GM18502 (cell line): Measurements from ENCODE around the gene C4BPA.

ENCODE experiments used
- ATAC-seq: cut with Tn5 transposase; IDR thresholded peaks from one replicate; pipeline ENCODE4 v1.9.1; 2021; ENCODE audit warnings: mild to moderate bottlenecking; ENCODE audit not compliant: unreplicated experiment, poor library complexity

Gene C4BPA

DNA sequence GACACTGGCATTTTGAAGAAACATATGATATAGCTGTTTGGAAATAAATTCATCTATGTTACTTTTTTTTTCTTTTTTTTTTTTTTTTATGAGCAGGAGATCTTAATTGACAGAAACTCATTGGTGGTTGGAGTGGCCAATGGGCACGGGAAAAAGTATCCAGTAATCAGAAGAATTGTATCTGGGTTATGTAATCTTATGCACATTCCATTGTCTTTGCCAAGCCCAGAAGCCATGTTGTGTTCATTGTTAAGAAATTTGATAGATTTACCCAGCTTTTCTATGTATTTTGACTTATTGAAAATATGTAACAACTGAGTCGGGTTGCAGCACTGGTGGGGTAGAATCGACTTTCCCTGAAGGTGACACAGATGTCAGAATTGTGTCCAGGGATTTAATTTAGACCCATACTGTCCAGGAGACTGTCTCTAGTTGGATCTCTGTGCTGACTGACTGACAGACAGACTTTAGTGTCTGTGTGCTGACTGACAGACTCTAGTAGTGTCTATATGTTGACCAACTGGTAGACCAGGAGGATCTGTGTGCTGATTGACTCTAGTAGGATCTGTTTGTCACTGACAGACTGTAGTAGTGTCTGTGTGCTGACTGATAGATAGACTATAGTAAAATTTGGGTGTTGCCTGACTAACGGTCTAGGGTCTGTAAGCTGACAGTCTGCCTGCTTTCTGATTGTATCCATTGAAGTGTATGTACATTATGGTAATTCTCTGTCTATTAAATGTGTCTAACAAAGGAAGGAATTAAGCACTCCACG lies 27.7 kb upstream of the C4BPA start:
- ATAC-seq = no peak

DNA sequence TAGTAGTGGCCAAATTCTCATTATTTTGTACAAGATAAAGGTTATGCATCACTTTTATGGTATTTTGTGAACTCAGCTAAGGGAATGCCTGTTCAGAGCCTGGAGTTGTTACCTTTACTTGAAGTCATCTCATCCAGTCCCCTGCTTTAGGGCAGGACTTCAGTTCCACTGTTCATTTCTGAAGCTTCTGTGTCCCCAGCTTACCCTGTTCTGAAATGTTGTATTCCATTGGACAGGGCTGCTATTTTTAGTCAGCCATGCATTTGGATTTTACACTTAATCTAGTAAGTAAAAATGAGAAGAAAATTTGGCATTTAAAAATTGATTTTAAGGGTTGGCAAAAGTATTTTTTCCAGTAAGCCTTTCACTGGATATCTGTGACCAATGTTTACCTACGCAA lies 27.0 kb upstream of the C4BPA start:
- no peak for ATAC-seq

DNA sequence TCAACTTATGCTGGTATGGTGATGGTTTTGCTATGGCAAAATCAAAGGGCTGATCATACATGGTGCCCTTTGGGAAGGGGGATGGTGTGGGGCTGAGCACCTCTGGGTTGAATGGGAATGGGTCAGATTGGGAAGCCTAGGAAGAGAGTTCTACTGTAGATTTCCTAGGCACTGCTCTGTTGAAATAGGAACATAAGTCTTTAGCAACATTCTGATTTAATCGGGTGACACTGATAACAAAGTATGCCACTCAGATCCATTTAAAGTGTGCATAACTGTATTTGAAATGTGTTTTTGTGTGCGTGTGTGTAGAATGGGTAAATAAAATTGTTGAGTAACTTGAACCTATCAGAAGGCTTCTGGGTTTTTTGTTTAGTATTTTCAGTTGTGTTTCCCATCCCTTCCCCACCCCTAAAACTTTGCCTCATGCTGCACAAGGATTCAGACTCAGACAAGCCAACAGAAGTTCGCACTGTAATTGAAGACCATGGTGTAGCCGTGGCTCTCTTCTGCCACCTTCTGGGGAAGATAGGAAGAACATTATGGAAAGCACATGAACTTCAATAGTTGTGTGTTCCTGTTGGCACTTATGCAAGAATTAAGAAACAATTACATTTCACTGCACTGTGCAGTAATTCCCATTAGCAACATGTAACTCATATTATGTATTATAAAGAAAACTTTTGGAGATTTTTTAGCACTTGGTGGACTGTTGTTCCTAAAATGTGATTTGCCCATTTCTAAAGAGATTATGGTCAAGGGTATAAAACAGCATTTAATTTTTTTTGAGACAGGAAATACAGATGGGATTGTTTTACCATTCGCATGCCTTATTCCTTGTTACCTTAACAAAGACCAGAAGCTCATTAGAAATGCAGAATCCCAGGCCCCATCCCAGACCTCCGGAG lies 26.3 kb upstream of the C4BPA start:
- no peak for ATAC-seq

DNA sequence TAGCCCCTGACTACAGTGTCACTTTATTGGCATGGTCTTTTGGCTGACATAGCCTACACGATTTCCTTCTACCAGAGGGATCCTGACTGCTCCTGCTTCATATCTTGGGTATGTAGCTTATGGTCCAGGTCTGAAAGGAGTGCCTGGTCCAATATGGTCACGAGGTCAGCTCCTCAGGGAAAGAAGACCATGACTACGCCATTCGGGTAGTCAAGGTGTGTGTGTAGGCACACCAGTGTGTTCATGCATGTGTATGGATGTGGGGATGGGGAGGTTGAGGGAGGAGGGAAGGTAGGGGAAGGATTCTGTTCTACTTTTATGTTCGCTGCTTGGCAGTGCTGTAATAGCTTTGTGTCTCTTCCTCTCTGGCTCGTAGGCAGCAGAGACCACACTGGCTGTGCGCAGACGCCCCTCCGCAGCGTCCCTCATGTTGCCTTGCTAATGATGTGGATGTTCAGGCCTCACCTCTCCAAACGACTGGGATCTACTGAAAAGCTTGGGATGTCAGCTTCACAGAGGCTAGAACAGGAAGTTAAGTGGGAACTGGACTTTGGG lies 25.4 kb upstream of the C4BPA start:
- ATAC-seq = no peak

DNA sequence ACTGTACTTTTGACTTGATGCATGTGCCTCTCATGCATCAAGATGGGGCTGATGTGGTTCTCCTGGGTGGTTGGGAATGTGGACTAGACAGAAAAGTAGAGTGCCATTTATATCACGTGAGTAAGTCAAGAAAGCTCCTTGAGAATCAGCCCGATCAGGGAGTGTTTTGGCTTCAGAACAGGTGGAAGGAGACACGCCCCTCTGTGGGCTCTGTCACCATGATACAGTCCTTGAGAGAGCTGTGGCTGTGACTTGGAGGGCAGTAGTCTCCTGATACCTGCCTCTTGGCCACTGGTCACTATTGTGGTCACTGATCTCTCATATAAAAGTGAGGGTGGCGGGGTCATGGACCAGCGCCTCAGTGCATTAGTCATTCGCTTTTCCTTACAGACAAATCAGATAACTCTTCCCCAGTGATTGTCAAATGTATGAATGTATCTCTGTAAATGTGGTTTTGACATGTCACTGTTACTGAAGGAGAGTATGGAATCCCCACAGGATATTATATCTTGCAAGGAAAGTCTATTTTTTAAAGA lies 24.3 kb upstream of the C4BPA start:
- no peak for ATAC-seq

DNA sequence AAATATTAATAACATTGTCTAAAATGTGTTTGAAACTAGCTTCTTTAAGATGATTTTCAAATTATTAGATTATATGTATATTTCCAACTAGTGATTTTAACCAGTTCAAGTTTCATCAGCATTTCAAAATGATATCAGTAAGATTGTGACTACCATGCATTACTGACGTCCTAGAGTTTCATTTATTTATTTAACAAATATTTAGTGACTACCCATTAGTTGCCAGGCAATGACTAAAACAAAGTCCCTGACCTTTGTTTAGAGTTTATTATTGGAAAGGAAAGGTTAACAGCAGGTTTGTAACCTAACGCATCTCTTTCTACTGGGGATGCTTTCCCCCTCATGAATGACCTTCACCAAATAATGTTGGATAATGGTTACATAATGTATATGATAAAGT lies 22.9 kb upstream of the C4BPA start:
- ATAC-seq = no peak

DNA sequence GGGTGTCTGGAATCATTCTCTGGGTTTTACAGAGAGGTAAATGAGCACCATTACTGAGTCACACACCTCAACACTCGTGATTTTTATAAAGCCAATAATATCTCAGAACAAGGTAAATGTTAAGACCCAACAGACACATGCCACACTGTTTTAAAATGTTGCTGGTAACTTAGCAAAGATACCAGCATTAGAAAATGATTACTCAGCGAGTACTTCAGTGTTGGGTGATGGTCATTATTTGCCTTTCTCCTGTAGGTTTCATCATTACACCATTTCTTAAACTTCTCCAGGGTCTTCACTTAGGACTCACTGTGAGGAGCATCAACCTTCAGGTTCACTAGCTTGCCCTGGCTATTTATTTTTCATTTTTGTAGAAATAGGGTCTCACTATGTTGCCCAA lies 22.2 kb upstream of the C4BPA start:
- ATAC-seq = no peak

DNA sequence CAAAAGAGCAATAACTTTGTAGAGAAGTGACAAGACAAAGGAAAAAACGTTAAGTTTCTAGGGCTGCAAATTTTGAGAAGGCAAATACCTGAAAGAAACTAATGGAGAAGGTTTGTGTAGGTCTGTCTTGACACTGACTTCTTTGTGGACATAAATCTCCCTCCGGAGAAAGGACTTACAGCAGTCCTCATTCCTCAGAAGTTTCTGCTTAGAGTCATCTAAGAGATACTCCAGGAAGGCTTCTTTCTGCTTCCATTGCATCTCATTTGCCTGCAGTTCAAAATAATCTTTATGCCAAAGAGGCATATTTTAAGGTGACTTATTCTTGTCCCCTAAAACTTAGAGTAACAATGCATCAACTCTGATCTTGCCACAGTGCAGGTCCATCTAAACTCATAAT lies 19.8 kb upstream of the C4BPA start:
- ATAC-seq = no peak

DNA sequence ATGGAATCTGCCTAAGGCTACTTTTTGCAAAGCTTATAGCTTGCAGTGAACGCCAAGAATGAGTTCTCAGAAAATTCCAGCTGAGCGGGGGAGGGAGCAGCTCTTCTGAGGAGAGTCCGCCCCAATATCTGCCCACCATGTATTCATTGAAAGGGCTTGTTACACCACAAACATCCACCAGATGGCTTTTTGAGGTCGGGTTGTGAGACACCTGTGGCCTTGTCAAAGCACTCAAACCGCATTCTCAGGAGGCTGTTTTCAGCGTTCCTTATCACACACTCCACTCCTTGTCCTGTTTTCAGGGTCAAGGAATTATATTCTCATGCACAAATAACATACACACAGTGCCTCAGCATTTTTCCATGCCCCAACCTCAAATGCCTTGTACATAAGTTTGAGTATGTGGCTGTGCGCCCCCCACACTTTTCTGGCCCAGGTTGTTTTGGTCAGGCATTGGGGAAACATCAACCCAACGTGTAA lies 19.3 kb upstream of the C4BPA start:
- no peak for ATAC-seq

DNA sequence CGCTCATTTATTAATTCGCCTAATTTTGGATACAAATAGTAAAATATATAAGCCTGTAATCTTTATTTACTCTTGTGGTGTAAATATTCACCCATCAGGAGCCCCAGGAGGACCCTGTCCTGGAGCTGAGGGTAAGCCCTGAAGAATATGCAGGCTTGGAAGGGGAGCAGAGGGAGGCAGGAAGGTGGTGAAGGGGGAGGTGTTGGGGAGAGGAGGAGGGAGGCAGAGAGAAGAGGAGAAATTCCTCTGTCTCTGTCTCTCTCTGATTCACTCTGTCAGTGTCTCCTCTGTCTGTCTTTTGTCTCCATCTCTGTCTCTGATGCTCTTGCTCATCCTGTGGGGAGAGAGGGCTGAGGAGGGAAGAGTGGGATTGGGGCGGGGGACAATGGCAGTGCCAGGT lies 18.1 kb upstream of the C4BPA start:
- no peak for ATAC-seq

DNA sequence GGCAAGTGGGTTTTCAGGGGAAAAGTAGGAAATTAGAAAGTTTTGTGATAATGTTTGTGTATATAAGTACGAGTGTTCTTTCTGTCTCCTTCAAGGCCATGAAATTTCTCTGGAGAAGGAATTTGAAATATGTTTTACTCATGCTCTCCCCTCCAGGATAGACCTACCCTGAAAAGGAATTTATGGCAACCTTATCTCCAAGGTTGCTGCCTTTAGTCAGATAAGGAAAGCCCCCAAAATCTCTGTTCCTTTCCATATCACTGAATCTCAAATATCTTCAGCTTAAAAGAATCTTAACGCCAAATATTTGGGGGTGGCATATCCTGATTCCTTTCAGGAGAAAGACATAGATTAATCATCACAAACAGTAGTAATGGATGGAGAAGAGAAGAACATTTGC lies 15.9 kb upstream of the C4BPA start:
- no peak for ATAC-seq

DNA sequence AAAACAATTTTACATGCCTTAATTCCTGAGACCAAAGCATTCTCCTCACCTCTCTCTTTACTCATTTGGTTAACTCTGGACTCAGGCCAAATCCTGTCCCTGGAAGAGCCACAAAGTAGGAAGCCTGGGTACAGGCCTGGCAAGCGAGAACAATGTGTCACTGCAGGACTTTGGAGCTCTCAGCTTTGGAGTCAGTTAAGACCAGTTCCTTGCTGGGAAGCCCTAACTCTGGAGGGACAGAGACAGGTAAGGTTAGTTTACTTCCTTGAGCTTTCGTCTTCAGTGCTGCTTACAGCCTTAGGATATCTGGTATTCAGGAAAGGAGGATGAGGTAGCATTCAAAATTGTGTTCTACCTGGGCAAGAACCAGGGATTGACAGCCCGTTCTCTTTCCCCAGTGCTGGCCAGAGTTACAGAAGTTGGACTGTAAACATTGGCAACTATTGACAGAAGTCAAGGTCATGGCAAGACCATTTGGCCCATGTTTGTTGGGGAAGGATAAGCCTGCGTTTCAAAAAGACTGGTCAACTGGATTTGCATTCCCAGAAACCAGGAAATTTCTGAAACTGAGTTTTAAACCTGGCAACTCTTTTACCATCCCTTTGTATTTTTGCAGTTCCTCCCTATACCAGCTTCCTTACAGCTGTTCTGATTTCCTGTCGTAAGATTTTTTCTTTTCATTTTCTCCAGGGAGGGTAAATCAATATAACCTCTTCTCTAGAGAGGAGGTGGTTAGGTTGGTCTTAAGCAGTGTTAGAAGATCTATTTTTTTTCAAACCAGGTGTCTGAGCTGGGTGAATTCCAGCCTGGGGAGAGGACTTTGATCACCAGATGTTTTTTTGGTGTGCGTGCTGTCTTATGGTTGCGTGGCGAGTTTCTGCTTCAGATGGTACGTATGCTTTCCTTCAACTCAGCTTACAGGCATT lies 15.1 kb upstream of the C4BPA start, which contains the start of gene C4BPB:
C4BPB (plus strand) TSS at position 160 of the 926 bp plus-strand sequence; CDS start at position 832, 672 bp downstream.
- ATAC-seq = no peak

DNA sequence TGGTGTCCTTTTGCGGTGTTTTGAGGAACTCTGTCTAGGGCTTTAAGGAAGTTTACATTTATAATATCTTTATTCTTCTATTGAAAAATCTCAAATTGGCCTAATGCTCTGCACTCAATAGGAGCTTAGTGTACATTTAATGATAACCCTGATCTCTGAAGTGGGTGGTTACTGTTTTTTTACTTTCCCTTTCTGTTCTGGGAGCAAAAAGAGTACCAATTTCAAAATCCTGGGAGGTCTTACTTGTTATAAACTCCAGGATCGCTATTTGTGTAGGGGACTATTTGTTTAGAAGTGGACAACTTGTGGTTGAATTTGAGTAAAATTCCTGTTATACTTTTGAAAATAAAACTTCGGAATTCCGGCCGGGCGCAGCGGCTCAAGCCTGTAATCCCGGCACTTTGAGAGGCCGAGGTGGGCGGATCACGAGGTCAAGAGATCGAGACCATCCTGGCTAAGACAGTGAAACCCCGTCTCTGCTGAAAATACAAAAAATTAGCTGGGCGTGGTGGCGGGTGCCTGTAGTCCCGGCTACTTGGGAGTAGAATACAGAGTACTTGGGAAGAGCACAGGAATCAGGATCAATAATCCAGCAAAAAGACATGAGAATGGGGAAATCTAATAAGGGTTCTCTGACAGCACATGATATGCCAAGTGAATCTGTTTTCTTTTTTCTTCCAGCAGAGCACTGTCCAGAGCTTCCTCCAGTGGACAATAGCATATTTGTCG lies 14.2 kb upstream of the C4BPA start:
- ATAC-seq = no peak

DNA sequence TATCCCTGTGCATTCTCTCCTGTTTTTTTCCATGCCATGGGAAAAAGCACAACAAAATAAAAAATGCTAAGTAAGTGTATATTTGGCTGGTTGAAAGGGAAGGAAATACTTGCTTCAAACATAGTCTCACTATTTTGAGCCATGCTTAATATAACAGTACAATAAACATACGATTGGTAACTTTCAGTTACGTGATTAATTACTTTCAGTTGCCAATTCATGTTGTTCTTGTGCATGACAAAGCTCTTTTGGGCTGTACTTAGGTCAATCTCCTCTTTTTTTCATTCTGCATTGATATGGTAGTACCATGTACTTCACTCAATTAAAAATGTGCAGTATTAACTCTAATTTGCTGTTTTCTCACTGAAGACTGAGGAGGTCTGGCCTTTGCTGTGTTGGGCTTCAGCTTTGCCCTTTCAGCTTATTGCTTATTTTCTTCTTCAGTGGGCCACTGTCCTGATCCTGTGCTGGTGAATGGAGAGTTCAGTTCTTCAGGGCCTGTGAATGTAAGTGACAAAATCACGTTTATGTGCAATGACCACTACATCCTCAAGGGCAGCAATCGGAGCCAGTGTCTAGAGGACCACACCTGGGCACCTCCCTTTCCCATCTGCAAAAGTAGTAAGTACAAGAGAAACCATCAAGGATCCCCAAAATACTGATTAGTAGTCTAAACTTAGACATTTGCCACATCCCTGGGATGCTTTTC lies 12.7 kb upstream of the C4BPA start:
- no peak for ATAC-seq

DNA sequence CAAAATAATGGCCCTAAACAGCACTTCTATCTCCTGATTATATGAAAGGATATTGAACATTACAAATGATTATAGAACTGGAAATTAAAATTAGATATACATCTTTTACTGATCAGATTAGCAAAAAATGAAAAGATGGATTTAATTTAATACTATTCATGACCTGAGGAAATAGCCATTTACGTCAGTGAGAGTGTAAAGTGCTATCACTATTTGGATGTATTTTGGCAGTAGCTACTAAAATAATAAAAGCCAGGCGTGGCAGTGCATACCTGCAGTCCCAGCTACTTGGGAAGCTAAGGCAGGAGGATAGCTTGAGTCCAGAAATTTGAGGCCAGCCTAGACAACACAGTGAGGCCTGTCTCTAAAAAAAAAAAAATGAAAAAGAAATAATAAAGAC lies 10.1 kb upstream of the C4BPA start:
- no peak for ATAC-seq

DNA sequence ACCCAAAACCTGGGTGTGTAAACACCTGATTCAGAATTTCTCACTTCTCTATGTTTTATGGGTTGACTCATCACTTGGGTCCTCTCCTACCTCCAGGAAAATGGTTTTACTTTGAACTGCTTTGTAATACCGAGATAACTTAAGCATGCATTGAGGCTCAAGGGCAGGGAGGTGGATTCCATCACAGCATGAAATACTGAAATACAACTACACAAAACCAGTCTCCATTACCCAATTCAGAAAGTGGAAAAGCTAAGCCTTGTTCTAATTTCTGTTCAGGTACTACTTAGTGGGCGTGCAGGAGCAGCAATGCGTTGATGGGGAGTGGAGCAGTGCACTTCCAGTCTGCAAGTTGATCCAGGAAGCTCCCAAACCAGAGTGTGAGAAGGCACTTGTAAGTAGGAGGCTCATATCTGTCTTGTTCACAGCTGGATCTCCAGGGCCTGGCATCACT lies 6.1 kb upstream of the C4BPA start:
- peak; percentile 75 for ATAC-seq

DNA sequence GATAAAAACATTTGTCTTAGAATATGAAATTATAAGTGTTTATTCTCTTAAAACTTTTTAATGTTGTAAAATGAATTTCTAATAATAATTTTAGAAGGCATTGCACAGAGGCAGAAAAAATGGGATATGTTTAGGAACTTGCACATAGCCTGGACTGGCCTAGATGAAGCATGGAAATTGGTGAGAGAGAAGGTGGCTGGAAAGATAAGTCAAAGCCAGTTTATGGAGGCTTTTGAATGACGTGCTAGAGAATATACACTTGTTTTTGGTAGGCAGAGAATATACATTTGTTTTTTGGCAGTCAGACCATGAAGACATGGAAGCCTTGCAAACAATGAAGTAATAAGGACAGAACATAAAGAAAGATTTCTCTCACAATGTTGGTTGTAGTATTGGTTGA lies 2.3 kb upstream of the C4BPA start:
- no peak for ATAC-seq

DNA sequence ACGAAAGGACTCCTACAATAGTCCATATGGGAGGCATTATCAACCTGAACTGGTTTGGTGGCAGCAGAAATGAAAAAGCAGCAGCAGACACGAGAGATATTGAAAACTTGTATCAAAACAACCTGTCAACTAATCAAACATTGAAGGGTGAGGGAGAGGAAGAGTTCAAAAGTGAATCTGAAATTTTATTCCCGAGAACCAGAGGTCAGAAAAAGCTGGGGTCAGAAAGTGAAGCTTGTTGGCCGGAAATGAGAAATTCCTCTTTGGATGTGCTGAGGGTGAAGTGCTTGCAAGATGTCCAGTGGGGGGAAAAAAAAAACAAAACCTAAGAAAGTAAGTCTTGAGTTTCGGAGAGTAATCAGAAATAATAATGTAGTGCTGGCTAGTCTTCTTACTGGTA lies 1.9 kb upstream of the C4BPA start:
- no peak for ATAC-seq
